Thoracic aorta (tissue), 2 donors: ENCODE data around the gene GIPC2. TPM values are rescaled to one million over a fixed set of nuclear protein-coding genes. Genes with fewer than 3 reads are reported as not detected.
A peak's percentile ranks its signal among the peaks of the same experiment; 100 is the strongest.
"Not testable (repeated sequence)": the region's sequence is repeated elsewhere in the genome, so short reads cannot be mapped to it uniquely, and the experiment has no call there.

Source experiments
- ATAC-seq: fragments of 150-250 bp; one replicate; pipeline ENCODE4 v1.8.0; 2017; ENCODE audit warnings: low read depth; ENCODE audit not compliant: insufficient number of reproducible peaks, low FRiP score
- DNase-seq: peaks from one replicate; pipeline ENCODE4 v3.0.0-alpha.2; 2020; ENCODE audit warnings: low spot score
- H3K27ac ChIP-seq, 2 donors: fragments of 200-600 bp; sonication (generic); 1 replicate in 1 of 2; 2 replicates in 1 of 2; pipeline ENCODE4 v1.5.1; 2016; ENCODE audit warnings: mild to moderate bottlenecking in 2 of 2, moderate library complexity in 2 of 2
- H3K27me3 ChIP-seq: fragments of 200-600 bp; sonication (generic); replicated peaks from 2 replicates; pipeline ENCODE4 v1.6.0; 2016; ENCODE audit warnings: mild to moderate bottlenecking; ENCODE audit not compliant: insufficient read depth
- H3K36me3 ChIP-seq: fragments of 200-600 bp; sonication (generic); one replicate; pipeline ENCODE4 v1.5.1; 2016
- H3K4me1 ChIP-seq, 2 donors: fragments of 200-600 bp; sonication (generic); 1 replicate in 1 of 2; 2 replicates in 1 of 2; pipeline versions ENCODE4 v1.5.1 to v1.6.0; 2016; ENCODE audit warnings: low read depth in 2 of 2, mild to moderate bottlenecking in 1 of 2; ENCODE audit not compliant: control insufficient read depth in 1 of 2
- H3K4me3 ChIP-seq: fragments of 200-600 bp; sonication (generic); 2 replicates; pipeline ENCODE4 v1.5.1; 2016; ENCODE audit warnings: mild to moderate bottlenecking
- H3K9me3 ChIP-seq: fragments of 200-600 bp; sonication (generic); 2 replicates; pipeline ENCODE4 v1.5.1; 2016
- total RNA-seq, 2 donors: library from RNA; depleted of rRNA; stranded (reverse); fragments of >200 nt; gene quantifications; one replicate each; pipeline versions ENCODE4 v1.1.0 to v1.2.3, GENCODE V29; 2016
- TF ChIP-seq, protein P1 (sequence below): fragments of 200-600 bp; sonication (generic); IDR thresholded peaks from one replicate; pipeline ENCODE4 v1.5.1; 2019; ENCODE audit warnings: antibody characterized with exemption

GIPC2 gene
- total RNA-seq, 2 donors from 2014 or later = 1.6 to 3.2 TPM

DNA sequence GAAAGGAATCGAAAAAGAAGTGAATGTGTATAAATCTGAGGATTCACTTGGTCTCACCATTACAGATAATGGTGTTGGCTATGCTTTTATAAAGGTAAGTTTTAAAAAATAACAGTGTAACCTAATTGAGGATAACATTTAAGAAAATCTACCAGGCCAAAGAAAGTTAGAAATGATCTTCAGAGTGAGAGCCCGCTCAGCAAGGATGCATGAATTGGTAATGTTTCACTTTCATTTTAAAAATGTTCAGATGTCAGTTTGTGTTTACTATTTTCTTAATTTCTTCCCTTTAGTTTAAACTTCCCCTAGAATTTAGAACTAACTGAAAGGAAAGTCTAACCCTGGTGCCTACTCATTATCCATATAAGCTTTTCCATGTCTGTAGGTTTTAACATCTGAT, 35.0 kb downstream of the GIPC2 start:
- H3K4me1 ChIP-seq = peaks cover 21 to 34% of the 10 kb centered on the region in 2 donors
- no peaks in the 10 kb centered on the region for H3K9me3 ChIP-seq
- peak overlapping the region; percentile 21 to 57 for H3K27ac ChIP-seq
- no peaks in the 10 kb centered on the region for H3K36me3 ChIP-seq
- no peak for DNase-seq
- H3K4me3 ChIP-seq = peak overlapping the region; percentile 2
- TF ChIP-seq, protein P1, sequence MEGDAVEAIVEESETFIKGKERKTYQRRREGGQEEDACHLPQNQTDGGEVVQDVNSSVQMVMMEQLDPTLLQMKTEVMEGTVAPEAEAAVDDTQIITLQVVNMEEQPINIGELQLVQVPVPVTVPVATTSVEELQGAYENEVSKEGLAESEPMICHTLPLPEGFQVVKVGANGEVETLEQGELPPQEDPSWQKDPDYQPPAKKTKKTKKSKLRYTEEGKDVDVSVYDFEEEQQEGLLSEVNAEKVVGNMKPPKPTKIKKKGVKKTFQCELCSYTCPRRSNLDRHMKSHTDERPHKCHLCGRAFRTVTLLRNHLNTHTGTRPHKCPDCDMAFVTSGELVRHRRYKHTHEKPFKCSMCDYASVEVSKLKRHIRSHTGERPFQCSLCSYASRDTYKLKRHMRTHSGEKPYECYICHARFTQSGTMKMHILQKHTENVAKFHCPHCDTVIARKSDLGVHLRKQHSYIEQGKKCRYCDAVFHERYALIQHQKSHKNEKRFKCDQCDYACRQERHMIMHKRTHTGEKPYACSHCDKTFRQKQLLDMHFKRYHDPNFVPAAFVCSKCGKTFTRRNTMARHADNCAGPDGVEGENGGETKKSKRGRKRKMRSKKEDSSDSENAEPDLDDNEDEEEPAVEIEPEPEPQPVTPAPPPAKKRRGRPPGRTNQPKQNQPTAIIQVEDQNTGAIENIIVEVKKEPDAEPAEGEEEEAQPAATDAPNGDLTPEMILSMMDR = no peak
- no peaks in the 10 kb centered on the region for H3K27me3 ChIP-seq
- ATAC-seq = no peak

DNA sequence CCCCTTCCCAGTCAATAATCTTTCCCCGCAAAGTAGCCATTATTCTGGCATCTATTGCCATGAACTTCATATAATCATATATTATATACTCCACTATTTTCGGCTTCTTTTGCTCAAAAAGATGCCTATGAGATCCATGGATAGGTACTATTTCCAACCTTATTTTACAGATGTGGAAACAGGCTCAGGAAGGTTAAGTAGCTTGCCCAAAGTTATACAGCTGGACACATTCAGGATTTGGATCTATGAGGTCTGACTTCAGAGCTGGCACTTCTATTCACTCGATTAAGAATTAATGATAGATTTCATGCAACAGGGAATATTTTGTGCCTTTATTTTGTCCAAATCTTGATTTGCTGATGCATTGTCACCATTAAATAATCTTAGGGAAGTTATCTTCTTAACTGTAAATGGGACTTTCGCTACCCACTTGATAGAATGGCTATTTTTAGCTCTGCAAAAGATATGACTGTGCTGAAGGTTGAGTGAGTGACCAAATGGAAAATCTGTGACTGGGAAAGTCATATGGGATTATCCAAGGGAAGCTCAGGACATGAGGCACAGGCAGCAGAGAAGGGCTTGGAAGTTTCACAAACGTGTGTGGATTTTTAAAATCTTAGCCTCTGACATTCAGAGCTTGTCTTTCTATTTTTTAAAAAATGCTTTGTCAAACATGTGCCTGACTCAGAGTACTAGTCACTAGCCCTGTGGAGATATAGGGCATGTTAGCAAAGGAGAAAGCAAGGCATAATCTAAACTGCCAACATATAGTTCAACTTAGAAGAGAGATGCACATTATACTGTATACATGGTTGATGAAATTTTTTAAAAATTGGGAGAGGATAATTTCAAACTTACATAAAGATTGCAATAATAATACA, 36.5 kb downstream of the GIPC2 start:
- peak; percentile 79 for ATAC-seq
- no peaks in the 10 kb centered on the region for H3K36me3 ChIP-seq
- H3K9me3 ChIP-seq = peaks cover 7% of the 10 kb centered on the region
- TF ChIP-seq, protein P1 = no peak
- H3K4me3 ChIP-seq = no peak overlapping the region
- H3K4me1 ChIP-seq = peaks cover 21 to 32% of the 10 kb centered on the region in 2 donors
- no peaks in the 10 kb centered on the region for H3K27me3 ChIP-seq
- H3K27ac ChIP-seq = peak overlapping the region; percentile 21 to 55
- no peak for DNase-seq

DNA sequence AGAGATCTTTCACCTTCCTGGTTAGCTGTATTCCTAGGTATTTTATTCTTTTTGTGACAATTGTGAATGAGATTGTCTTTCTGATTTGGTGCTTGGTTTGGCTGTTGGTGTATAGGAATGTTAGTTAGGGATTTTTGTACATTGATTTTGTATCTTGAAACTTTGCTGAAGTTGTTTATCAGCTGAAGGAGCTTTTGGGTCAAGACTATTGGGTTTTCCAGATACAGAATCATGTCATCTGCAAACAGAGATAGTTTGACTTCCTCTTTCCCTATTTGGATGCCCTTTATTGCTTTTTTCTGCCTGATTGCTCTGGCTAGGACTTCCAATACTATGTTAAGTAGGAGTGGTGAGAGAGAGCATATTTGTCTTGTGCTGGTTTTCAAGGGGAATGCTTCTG, 38.9 kb downstream of the GIPC2 start:
- not testable (repeated sequence) for DNase-seq, ATAC-seq, H3K4me3 ChIP-seq

GRCh38 chr1:78086697-78087096, 40.9 kb downstream of the GIPC2 start:
- no peak for DNase-seq
- no peaks in the 10 kb centered on the region for H3K27me3 ChIP-seq
- no peaks in the 10 kb centered on the region for H3K36me3 ChIP-seq
- no peak overlapping the region for H3K27ac ChIP-seq
- TF ChIP-seq, protein P1 = no peak
- ATAC-seq = no peak
- H3K4me1 ChIP-seq = peaks cover 10 to 11% of the 10 kb centered on the region in 2 donors
- no peak overlapping the region for H3K4me3 ChIP-seq
- H3K9me3 ChIP-seq = peaks cover 7% of the 10 kb centered on the region

More for the DNA sequence above, 38.9 kb downstream of the GIPC2 start:
- H3K4me1 ChIP-seq = peaks cover 16 to 17% of the 10 kb centered on the region in 2 donors
- not testable (repeated sequence) for H3K9me3 ChIP-seq, H3K36me3 ChIP-seq, H3K27ac ChIP-seq, H3K27me3 ChIP-seq

DNA sequence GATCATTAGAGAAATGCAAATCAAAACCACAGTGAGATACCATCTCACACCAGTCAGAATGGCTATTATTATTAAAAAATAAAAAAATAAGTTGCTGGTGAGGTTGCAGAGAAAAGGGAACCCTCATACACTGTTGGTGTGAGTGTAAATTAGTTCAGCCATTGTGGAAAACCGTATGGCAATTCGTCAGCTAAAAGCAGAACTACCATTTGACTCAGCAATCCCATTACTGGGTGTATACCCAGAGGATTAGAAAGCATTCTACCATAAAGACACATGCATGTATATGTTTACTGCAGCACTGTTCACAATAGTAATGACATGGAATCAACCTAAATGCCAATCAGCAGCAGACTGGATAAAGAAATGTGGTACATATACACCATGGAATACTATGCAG, 42.2 kb downstream of the GIPC2 start:
- Histone ChIP-seq H3K4me3 (no peak overlapping the region), H3K36me3 (no peaks in the 10 kb centered on the region), H3K27ac (no peak overlapping the region), H3K4me1 (peaks cover under 1 to 2% of the 10 kb centered on the region in 2 donors), H3K27me3 (no peaks in the 10 kb centered on the region), H3K9me3 (peaks cover 7% of the 10 kb centered on the region)
- TF ChIP-seq, protein P1 = no peak
- DNase-seq (no peak), ATAC-seq (no peak)
